HG03025 (cell line): ENCODE data around the gene SNAPIN.

Source experiments
- ATAC-seq: cut with Tn5 transposase; IDR thresholded peaks from one replicate; pipeline ENCODE4 v1.9.1; 2021; ENCODE audit warnings: mild to moderate bottlenecking, moderate library complexity; ENCODE audit not compliant: unreplicated experiment, low FRiP score

SNAPIN gene

DNA sequence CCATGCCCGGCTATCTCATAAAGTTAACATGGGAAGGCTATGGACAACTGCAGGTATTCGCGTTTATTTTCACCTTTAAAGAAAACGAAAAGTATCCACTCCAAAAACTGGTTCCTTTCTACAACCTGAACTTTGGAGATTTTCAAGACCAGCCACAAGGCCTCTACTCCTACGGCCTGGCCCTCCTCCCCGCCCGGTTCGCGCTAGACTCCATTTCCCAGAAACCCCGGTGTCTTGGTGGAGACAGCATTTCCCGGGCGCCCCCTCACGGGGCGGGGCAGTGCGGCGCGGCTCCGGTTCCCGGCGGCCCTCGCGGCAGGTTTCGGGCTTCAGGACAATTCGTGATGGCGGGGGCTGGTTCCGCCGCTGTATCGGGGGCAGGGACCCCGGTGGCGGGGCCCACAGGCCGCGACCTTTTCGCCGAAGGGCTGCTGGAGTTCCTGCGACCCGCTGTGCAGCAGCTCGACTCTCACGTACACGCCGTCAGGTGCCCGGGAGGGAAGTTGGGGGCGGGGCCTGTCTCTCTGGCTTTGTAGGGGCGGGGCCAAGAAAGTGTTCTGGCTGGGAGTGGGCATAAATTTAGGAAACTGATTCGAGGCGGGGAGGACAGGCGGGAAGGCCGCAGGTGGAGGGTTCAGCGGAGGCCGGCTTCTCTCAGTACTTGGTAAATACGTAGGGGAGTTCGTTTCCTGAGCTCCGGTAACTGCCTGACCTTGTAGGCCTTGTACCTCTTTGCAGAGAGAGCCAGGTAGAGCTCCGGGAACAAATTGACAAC lies at the start of gene SNAPIN:
Gene SNAPIN (plus strand): TSS at position 304 of the 775 bp plus-strand sequence. CDS start 41 bp downstream, at position 345.
- ATAC-seq = peak; percentile 93

DNA sequence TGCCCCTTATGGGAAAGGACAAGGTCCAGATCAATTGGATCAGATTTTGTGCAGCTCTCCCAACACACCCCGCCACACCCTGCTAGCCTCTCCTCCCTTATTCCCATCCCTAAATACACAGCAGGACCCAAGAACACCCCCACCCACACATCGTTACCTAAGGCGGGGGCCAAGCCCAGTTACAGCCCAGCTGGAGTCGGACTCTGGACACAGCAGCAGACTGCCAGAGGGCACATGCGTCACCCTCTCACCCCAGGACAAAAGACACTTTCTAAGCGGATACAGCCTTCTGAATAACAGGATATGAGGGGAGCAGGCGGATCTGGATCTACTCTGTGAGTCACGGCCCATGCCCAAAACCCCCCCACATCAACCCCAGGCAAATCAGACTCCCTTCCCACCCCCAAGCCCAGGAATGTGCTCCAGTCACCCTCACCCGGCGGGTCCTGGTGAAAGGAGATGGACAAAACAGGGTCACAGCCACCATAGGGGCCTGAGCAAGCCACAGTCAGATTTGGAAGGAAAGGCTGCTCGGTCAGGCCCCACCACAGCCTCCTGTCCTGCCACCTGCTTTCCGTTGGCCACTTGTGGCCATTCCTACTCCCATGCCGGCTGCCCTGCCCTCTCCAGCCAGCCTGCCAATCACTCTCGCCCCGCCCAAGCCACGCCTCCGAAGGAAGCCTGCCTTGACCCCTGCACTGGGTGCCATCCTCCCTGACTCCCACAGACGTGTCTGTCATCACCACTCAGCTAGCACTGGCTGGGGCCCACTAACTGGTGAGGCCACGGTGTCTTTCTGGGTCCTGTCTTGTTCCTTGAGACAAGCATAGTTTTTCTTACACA lies 49.5 kb upstream of the SNAPIN start:
- ATAC-seq = no peak

DNA sequence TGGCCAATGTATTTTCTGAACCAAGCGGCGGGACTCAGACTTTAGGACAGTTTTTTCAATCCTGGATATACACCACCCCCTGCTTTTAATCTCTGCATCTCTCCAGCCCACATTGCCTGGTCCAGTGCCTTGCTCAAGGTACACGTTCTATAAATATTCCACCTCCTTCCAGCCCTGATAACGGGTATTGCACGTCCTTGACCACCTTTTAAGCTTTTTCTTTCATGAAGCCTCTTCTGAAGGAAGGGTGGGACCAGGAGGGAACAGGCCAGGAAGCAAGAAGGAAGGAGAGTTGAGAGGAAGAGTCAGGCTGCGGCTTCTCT lies 49.0 kb upstream of the SNAPIN start:
- ATAC-seq = no peak

GRCh38 chr1:153610334-153610733 lies 48.2 kb upstream of the SNAPIN start:
- ATAC-seq = no peak

- ATAC-seq = no peak
These were observed 47.6 kb upstream of the SNAPIN start for GRCh38 chr1:153610811-153611301.

DNA sequence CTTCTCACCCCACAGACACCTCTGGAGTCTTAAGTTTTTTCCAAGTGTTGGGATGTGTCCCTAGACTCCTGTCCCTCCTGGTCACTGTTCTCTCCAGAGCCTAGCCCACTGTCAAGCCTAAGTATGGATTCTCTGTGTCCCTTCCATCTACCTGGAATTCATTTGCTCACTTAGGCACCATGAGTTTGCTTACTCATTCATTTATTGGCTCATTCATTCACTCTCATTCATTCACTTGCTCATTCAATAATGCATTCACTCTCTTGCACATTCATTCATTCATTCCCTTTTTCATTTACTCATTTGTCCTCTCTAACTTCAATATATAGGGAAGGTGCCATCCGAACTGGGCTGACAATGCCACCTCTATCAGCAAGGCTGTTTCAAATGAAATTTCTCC lies 47.1 kb upstream of the SNAPIN start:
- no peak for ATAC-seq

DNA sequence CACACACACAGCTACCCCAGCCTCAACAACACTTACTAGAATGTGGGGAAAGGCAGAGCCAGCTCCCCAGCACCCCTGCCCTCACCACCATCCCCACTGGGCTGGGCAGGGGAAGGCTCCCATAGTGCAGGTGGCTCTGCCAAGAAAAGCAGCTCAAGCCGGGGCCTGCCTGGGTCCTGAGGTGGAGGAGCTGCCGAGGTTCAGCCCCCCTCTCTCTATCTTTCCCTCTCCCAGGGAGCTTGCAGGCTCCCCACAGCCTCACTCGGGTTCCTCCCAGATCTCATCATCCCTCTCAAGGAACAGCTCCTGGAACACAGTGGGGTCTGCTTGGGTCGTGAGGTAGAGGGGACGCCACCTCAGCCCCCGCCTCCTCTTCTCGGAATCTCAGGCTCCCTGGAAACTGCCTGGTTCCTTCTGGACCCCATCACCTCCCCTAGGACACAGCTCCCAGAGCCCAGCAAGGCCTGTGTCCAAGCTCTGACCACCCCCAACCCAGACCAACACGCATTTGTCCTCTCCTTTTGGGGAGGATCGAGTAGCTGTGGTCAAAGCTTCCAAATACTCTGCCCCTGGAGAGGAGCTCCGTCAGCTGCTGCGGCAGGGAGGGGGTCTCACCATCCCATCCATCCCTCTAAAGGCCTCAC lies 46.3 kb upstream of the SNAPIN start:
- no peak for ATAC-seq

- no peak for ATAC-seq
These were observed 45.7 kb upstream of the SNAPIN start, which contains the start of gene S100A16 for GRCh38 chr1:153612755-153613331. S100A16 (minus strand) TSS chr1:153613137; CDS start chr1:153608151, 4,986 bp downstream.

GRCh38 chr1:153613406-153613805 lies 45.1 kb upstream of the SNAPIN start:
- no peak for ATAC-seq

GRCh38 chr1:153614189-153614900 lies 44.2 kb upstream of the SNAPIN start:
- no peak for ATAC-seq

GRCh38 chr1:153614906-153615305 lies 43.6 kb upstream of the SNAPIN start:
- no peak for ATAC-seq

DNA sequence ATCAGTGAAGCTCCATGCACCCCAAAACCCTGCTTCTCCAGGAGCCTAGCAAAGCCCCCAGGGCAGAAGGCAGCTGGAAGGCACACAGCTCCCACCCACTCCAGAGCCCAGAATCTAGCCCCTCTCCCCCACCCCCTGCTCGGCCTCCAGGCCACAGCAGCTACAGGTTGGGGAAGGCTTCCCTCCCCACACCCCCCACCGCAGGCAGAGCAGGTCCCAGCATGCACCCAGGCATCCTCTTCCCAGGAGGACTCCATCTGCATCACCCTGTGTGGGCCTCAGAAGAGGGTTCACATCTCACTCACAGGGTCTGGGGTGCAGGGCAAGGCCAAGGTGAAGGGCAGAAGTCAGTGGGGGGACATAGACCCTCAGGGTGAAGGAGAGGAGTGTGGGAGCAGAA lies 43.1 kb upstream of the SNAPIN start:
- no peak for ATAC-seq

GRCh38 chr1:153616144-153616916 lies 42.2 kb upstream of the SNAPIN start, which contains the start of gene S100A14:
S100A14 (minus strand) TSS chr1:153616325; CDS start chr1:153615858, 467 bp downstream.
- no peak for ATAC-seq

DNA sequence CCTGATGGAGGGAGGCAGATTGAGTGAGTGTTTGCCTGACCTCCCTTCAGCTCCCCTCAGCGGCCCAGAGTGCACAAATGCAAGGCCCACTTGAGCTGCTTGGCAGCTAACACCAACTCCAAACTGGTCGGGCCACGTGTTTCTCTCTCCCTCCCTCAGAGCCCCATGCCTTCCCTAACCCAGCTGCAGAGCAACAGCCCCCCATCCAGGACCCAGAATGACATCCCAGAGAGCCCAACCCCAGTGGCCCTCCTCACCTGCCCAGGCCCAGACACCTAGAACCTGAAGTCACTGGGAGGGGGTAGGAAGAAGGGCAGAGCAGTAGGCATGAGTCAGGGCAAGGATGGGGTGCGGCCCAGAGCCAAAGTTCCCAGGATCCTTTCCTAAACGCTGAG lies 41.6 kb upstream of the SNAPIN start:
- no peak for ATAC-seq

DNA sequence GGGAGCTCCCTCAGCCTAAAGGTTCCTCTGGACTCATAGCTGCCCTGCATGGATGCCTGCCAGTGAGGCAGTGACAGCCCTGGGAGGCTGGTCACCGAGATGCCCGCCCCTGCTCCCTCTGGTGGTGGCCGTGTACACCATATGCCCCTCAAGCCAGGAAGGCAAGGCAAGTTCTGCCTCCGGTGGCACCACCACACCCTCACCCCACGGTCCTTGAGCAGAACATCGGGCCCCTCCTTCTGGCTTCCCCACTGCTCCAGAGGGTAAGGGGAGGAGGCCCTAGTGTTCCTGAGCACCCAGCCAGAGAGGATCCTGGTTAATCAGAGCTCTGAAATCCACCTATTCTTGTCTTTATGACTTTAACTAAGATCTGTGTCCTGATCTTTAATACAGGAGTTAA lies 40.8 kb upstream of the SNAPIN start:
- no peak for ATAC-seq

GRCh38 chr1:153619171-153619570 lies 39.3 kb upstream of the SNAPIN start:
- no peak for ATAC-seq

DNA sequence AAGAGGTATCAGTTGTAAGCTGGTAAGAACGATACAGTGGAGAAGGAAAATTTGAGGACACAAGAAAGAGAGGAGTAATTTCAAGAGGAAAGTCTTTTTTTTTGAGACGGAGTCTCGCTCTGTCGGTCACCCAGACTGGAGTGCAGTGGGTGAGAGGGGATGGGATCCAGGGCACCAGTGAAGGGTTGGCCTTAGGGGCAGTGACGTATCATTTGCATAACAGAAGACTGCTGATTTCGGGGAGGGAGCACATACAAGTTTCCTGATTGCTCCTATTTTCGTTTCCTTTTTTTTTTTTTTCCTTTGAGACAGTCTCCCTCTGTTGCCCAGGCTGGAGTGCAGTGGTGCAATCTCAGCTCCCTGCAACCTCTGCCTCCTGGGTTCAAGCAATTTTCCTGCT lies 35.4 kb upstream of the SNAPIN start:
- no peak for ATAC-seq

DNA sequence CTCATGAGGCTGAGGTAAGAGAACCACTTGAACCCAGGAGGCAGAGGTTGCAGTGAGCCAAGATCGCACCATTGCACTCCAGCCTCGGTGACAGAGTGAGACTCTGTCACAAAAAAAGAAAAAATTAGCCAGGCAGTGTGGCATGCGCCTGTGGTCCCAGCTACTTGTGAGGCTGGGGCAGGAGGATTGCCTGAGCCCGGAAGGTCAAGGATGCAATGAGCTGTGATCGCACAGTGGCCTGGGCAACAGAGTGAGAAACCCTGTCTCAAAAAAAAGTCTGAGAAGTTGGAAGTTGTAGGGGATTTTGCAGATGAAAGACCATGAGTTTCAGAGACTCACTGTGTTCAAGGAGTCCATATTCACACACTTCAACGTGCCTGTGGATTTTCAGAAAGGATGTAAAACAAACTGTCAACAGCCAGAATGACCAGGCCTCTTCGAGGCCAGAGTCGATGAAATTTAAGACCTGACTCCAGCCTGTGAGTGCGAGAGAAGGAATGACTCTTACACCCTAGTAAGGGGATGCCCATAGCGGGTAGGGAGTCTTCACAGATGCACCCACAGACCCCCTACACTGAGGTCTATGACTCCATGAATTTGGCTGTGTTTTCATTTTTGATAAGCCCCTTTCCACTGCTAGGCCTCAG lies 33.4 kb upstream of the SNAPIN start:
- ATAC-seq = no peak

DNA sequence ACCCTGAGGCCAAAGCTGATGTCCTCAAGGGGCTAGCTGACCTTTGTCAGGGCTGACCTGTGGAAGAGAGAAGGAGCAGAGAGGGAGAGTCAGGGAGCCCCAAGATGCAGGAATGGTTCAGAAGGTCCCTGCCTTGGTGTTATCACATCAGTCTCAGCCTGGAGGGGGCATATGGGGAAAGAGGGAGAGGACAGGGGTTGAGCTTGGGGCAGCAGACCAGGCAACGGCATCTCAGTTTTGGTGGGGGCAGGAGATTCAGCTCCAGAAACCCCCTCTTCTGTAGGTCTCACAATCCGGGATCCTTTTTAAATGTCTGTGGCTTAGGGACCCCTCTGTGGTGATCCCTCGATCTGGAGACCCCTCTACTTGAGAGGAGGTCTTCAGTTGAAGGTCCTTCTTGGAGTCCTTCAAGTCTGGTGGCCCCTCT lies 32.0 kb upstream of the SNAPIN start:
- no peak for ATAC-seq
